ENCODE measurements around the gene WAC. TPM values are rescaled to one million over a fixed set of nuclear protein-coding genes. Genes with fewer than 3 reads are reported as not detected.

Gene WAC
- total RNA-seq, 4 donors from 2014 or later, result 141 to 162 (median 155) TPM

DNA sequence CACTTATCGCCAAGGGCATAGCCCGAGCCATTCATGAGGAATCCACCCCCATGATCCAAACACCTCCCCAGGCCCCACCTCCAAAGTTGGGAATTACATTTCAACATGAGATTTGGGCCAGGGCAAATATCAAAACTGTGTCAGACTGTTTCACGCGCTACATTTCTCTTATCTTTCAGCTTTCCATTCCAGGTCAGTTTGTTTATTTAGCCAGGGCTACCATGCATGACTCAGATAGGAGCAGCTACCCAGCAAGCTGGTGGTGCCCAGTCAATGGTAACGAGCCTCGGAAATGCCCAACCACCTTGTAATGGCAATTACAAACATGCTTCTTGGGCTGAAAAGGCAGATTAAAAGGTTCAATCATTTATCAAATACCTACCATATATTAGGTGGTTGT lies 100.8 kb downstream of the WAC start:
- ATAC-seq, result no peak
- Histone ChIP-seq H3K27me3 (peaks cover 6% of the 10 kb centered on the region), H3K36me3 (no peaks in the 10 kb centered on the region), H3K4me3 (no peak overlapping the region), H3K27ac (no peak overlapping the region), H3K4me1 (no peaks in the 10 kb centered on the region), H3K9me3 (peaks cover 0 to 9% (median 0%) of the 10 kb centered on the region in 3 donors)
- TF ChIP-seq EP300 (IDR thresholded peaks at IDR 0.05) (no peak), POLR2A (IDR thresholded peaks at IDR 0.05) (no peak), POLR2AphosphoS5 (IDR thresholded peaks at IDR 0.05) (no peak)
- TF ChIP-seq, protein P1, sequence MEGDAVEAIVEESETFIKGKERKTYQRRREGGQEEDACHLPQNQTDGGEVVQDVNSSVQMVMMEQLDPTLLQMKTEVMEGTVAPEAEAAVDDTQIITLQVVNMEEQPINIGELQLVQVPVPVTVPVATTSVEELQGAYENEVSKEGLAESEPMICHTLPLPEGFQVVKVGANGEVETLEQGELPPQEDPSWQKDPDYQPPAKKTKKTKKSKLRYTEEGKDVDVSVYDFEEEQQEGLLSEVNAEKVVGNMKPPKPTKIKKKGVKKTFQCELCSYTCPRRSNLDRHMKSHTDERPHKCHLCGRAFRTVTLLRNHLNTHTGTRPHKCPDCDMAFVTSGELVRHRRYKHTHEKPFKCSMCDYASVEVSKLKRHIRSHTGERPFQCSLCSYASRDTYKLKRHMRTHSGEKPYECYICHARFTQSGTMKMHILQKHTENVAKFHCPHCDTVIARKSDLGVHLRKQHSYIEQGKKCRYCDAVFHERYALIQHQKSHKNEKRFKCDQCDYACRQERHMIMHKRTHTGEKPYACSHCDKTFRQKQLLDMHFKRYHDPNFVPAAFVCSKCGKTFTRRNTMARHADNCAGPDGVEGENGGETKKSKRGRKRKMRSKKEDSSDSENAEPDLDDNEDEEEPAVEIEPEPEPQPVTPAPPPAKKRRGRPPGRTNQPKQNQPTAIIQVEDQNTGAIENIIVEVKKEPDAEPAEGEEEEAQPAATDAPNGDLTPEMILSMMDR (IDR thresholded peaks at IDR 0.05), result no peak
- WGBS, 2 donors (ENCODE audit: low coverage in 1 of 2), result 85% methylated on average over 6 of the region's 6 CpGs; no CpG with 5 or more reads in 1 of the 2 donors

DNA sequence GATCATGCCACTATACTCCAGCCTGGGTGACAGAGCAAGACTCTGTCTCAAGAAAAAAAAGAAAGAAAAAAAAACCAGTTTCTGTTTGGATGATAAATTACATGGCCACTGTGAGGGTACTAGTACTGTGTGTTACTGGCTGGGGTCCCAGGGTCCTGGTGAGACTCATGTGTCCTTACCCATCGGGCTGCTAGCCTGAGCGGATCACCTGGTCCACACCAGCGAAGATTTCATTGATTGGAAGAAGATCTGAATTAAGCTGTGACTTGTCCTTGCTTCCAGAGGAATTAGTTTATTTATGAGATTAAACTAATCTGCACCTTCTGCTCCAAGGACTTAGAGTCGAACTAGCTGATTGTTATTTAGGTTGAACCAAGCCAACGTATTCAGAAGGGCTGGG lies 104.4 kb downstream of the WAC start:
- Histone ChIP-seq H3K4me1 (no peaks in the 10 kb centered on the region), H3K9me3 (peaks cover 0 to 10% (median 0%) of the 10 kb centered on the region in 3 donors), H3K36me3 (no peaks in the 10 kb centered on the region), H3K27ac (no peak overlapping the region), H3K27me3 (no peaks in the 10 kb centered on the region), H3K4me3 (no peak overlapping the region)
- WGBS, 2 donors (ENCODE audit: low coverage in 1 of 2), result 67% methylated on average over 5 of the region's 5 CpGs; no CpG with 5 or more reads in 1 of the 2 donors
- ATAC-seq, result no peak
- TF ChIP-seq EP300 (IDR thresholded peaks at IDR 0.05) (no peak), POLR2A (IDR thresholded peaks at IDR 0.05) (no peak)

DNA sequence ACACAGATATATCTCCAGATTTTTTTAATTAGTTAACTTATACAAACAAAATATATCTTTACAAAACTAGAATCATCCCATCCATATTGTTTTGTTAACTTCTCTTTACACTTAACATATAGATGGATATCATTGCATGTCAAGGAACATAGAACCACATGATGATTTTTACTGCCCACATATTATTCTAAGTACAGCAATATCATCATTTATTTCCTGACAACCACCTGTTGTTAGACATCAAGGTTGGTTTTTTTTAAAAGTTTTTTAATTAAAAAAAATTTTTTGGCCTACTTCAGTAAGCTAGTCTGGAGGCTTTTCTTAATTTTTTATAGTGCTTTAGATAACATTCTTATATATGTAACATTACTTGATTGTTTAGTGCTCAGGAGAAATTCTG lies 105.5 kb downstream of the WAC start:
- no peak for ATAC-seq
- TF ChIP-seq EP300 (IDR thresholded peaks at IDR 0.05) (no peak), POLR2A (IDR thresholded peaks at IDR 0.05) (no peak), POLR2AphosphoS5 (IDR thresholded peaks at IDR 0.05) (no peak)
- TF ChIP-seq, protein P1 (IDR thresholded peaks at IDR 0.05), result no peak
- Histone ChIP-seq H3K27ac (no peak overlapping the region), H3K4me1 (no peaks in the 10 kb centered on the region), H3K9me3 (peaks cover 0 to 10% (median 0%) of the 10 kb centered on the region in 3 donors), H3K4me3 (no peak overlapping the region), H3K36me3 (no peaks in the 10 kb centered on the region), H3K27me3 (no peaks in the 10 kb centered on the region)

DNA sequence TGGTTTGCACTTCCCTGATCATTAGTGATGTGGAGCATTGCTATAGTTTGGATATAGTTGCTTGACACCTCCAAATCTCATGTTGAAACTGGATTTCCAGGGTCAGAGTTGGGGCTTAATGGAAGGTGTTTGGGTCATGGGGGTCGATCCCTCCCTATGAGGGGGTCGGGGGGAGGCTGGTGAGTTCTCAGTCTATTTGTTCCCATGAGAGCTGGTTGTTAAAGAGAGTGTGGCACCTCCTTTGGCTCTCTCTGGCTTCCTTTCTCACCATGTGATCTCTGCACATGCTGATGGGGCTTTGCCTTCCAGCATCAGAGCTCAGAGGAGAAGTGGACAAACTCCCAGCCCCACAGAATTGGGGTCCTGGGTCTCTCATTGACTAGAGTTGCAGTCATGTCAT lies 107.6 kb downstream of the WAC start:
- WGBS, 2 donors (ENCODE audit: low coverage in 1 of 2), result 79% methylated on average over 2 of the region's 2 CpGs; no CpG with 5 or more reads in 1 of the 2 donors
- TF ChIP-seq POLR2AphosphoS5 (IDR thresholded peaks at IDR 0.05), result no peak
- TF ChIP-seq EP300 (IDR thresholded peaks at IDR 0.05), result no peak
- TF ChIP-seq, protein P1 (IDR thresholded peaks at IDR 0.05), result no peak
- no peak for TF ChIP-seq POLR2A (IDR thresholded peaks at IDR 0.05)
- Histone ChIP-seq H3K4me1 (no peaks in the 10 kb centered on the region), H3K27ac (no peak overlapping the region), H3K36me3 (no peaks in the 10 kb centered on the region), H3K27me3 (no peaks in the 10 kb centered on the region), H3K9me3 (peaks cover 0 to 10% (median 0%) of the 10 kb centered on the region in 3 donors), H3K4me3 (no peak overlapping the region)
- ATAC-seq, result no peak

DNA sequence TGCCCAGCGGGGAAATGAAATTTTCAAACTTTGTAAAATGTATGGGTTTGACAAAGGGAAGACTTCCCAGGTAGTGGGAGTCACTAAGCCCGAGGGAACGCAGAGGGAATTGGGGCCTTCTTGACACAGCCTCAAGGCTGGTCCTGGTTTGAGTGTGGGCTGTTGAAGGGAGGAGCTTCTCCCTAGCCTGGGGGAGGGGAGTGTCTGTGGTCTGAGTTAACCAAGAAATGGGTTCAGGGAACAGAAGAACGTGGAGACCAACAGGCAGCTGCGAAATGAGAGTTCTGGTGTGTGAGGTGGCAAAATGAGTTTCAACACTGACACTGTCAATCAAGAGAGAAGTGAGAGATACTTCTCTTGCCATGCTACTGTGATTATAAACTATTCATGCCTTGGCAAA lies 111.7 kb downstream of the WAC start:
- Histone ChIP-seq H3K4me3 (no peak overlapping the region), H3K9me3 (peaks cover 0 to 12% (median 0%) of the 10 kb centered on the region in 3 donors), H3K4me1 (no peaks in the 10 kb centered on the region), H3K27me3 (no peaks in the 10 kb centered on the region), H3K36me3 (no peaks in the 10 kb centered on the region), H3K27ac (no peak overlapping the region)
- TF ChIP-seq EP300 (IDR thresholded peaks at IDR 0.05) (no peak), POLR2A (IDR thresholded peaks at IDR 0.05) (no peak), POLR2AphosphoS5 (IDR thresholded peaks at IDR 0.05) (no peak)
- TF ChIP-seq, protein P1 (IDR thresholded peaks at IDR 0.05), result no peak
- 61 to 100% methylated on average over 2 of the region's 5 CpGs for WGBS, 2 donors (ENCODE audit: low coverage in 1 of 2)
- ATAC-seq, result no peak
